Panc1 (cell line): ENCODE data around the gene CRADD. TPM values are rescaled to one million over a fixed set of nuclear protein-coding genes. Genes with fewer than 3 reads are reported as not detected.

ENCODE experiments used
- ATAC-seq: fragments of 200-7000 bp; cut with Tn5 transposase; 2 replicates; pipeline ENCODE4 v1.9.1; 2020; ENCODE audit warnings: mild to moderate bottlenecking, moderate library complexity
- BruUV-seq: library from RNA; stranded (reverse); fragments of 400-500 nt; replicated peaks from 2 replicates; lab custom pipeline; 2021; lab: Mats Ljungman, UMichigan
- CTCF ChIA-PET: fragments of 300-600 bp; sonication (Branson Sonifier 250); formaldehyde crosslinking; loops from one replicate; lab custom pipeline; 2022; ENCODE audit warnings: antibody characterized with exemption; lab: Charles Lee
- POLR2A ChIA-PET: fragments of 300-600 bp; sonication (Branson Sonifier 250); formaldehyde crosslinking; loops from one replicate; lab custom pipeline; 2022; ENCODE audit warnings: antibody characterized with exemption; lab: Charles Lee
- DNase-seq: peaks from one replicate; pipeline ENCODE4 v3.0.0-alpha.2; 2010; ENCODE audit warnings: low read depth, low spot score
- H3K27ac ChIP-seq: 2 replicates; pipeline ENCODE4 v1.5.1; 2011; ENCODE audit warnings: mild to moderate bottlenecking, low read length, inconsistent platforms
- H3K27me3 ChIP-seq: fragments of 200-500 bp; sonication (Bioruptor generic); 2 replicates; pipeline ENCODE4 v1.6.0; 2014; ENCODE audit warnings: low read length, inconsistent platforms; ENCODE audit not compliant: control insufficient read depth, insufficient read depth
- H3K36me3 ChIP-seq: fragments of 200-500 bp; sonication (Bioruptor generic); 2 replicates; pipeline ENCODE4 v1.5.1; 2014; ENCODE audit warnings: inconsistent platforms, mild to moderate bottlenecking, low read length, moderate library complexity; ENCODE audit not compliant: control insufficient read depth, insufficient read depth
- H3K4me1 ChIP-seq: 2 replicates; pipeline ENCODE4 v1.5.1; 2011; ENCODE audit warnings: inconsistent platforms, mild to moderate bottlenecking, low read length, moderate library complexity; ENCODE audit not compliant: control insufficient read depth, insufficient read depth
- H3K4me3 ChIP-seq, 2 experiments: 2 replicates each; pipeline ENCODE4 v1.5.1; 2011 to 2012; ENCODE audit warnings: low read depth in 2 of 2, low read length in 2 of 2, mild to moderate bottlenecking in 2 of 2, inconsistent platforms in 1 of 2, moderate library complexity in 1 of 2
- H3K9me3 ChIP-seq: fragments of 200-500 bp; sonication (Bioruptor generic); 2 replicates; pipeline ENCODE4 v1.5.1; 2014; ENCODE audit warnings: low read depth, mild to moderate bottlenecking, inconsistent platforms, low read length, moderate library complexity; ENCODE audit not compliant: control insufficient read depth, insufficient read depth
- CTCF ChIP-seq: fragments of 450-650 bp; IDR thresholded peaks from 2 replicates; pipeline ENCODE4 v1.5.1; 2017; ENCODE audit warnings: mild to moderate bottlenecking
- POLR2AphosphoS5 ChIP-seq: IDR thresholded peaks from 2 replicates; pipeline ENCODE4 v1.6.1; 2012; ENCODE audit warnings: mild to moderate bottlenecking, low read depth, low read length, moderate library complexity
- SIN3A ChIP-seq: IDR thresholded peaks from 2 replicates; pipeline ENCODE4 v1.6.1; 2012; ENCODE audit warnings: low read depth, mild to moderate bottlenecking, low read length, moderate library complexity, borderline replicate concordance; ENCODE audit not compliant: insufficient read depth
- TCF7L2 ChIP-seq: IDR thresholded peaks from 2 replicates; pipeline ENCODE4 v1.6.1; 2011; ENCODE audit warnings: mild to moderate bottlenecking, low read depth, low read length, inconsistent platforms
- in situ Hi-C: cut with HindIII; loops from 2 replicates; pipeline ENCODE4 v1.10.0; 2016; ENCODE audit warnings: low sequenced_read_pairs, low pct_unique_long_range_greater_than_20kb
- intact Hi-C: fragments of 100-400 bp; cut with micrococcal nuclease; formaldehyde crosslinking; loops from one replicate; pipeline ENCODE4 v1.10.0; 2022; ENCODE audit not compliant: unreplicated experiment
- total RNA-seq: library from RNA; stranded (reverse); gene quantifications from one replicate; pipeline ENCODE4 v1.2.1, GENCODE V29; 2021; ENCODE audit not compliant: unreplicated experiment
- TF ChIP-seq, protein P1 (sequence below), 2 experiments: IDR thresholded peaks; 2 replicates each; pipeline ENCODE4 v1.6.1; 2011 to 2012; ENCODE audit warnings: low read depth in 2 of 2, control low read depth in 1 of 2, low read length in 1 of 2, mild to moderate bottlenecking in 1 of 2, moderate library complexity in 1 of 2; ENCODE audit not compliant: insufficient read depth in 1 of 2

Gene CRADD
- total RNA-seq, 1 experiment from 2014 or later = 7.0 TPM

- intact Hi-C loops = no loop called here
- TF ChIP-seq TCF7L2 = no peak
- no peak for TF ChIP-seq CTCF
- TF ChIP-seq, protein P1, sequence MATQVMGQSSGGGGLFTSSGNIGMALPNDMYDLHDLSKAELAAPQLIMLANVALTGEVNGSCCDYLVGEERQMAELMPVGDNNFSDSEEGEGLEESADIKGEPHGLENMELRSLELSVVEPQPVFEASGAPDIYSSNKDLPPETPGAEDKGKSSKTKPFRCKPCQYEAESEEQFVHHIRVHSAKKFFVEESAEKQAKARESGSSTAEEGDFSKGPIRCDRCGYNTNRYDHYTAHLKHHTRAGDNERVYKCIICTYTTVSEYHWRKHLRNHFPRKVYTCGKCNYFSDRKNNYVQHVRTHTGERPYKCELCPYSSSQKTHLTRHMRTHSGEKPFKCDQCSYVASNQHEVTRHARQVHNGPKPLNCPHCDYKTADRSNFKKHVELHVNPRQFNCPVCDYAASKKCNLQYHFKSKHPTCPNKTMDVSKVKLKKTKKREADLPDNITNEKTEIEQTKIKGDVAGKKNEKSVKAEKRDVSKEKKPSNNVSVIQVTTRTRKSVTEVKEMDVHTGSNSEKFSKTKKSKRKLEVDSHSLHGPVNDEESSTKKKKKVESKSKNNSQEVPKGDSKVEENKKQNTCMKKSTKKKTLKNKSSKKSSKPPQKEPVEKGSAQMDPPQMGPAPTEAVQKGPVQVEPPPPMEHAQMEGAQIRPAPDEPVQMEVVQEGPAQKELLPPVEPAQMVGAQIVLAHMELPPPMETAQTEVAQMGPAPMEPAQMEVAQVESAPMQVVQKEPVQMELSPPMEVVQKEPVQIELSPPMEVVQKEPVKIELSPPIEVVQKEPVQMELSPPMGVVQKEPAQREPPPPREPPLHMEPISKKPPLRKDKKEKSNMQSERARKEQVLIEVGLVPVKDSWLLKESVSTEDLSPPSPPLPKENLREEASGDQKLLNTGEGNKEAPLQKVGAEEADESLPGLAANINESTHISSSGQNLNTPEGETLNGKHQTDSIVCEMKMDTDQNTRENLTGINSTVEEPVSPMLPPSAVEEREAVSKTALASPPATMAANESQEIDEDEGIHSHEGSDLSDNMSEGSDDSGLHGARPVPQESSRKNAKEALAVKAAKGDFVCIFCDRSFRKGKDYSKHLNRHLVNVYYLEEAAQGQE (IDR thresholded peaks at IDR 0.05; ENCODE audit: insufficient read depth in 1 of 2, low read depth in 2 of 2, low read length in 1 of 2) = no peak
- TF ChIP-seq SIN3A = no peak
- TF ChIP-seq POLR2AphosphoS5 = no peak
- in situ Hi-C loops = no loop called here
- Histone ChIP-seq H3K9me3 (no peaks in the 10 kb centered on the region), H3K27me3 (no peaks in the 10 kb centered on the region), H3K4me1 (no peaks in the 10 kb centered on the region), H3K36me3 (no peaks in the 10 kb centered on the region), H3K4me3 (no peak overlapping the region), H3K27ac (no peak overlapping the region)
- CTCF ChIA-PET = no interaction called here
- no TSS peak for BruUV-seq
- DNase-seq = no peak
- POLR2A ChIA-PET = no interaction called here
- ATAC-seq = no peak
Measured at GRCh38 chr12:93833946-93834345, 156.8 kb downstream of the CRADD start.

DNA sequence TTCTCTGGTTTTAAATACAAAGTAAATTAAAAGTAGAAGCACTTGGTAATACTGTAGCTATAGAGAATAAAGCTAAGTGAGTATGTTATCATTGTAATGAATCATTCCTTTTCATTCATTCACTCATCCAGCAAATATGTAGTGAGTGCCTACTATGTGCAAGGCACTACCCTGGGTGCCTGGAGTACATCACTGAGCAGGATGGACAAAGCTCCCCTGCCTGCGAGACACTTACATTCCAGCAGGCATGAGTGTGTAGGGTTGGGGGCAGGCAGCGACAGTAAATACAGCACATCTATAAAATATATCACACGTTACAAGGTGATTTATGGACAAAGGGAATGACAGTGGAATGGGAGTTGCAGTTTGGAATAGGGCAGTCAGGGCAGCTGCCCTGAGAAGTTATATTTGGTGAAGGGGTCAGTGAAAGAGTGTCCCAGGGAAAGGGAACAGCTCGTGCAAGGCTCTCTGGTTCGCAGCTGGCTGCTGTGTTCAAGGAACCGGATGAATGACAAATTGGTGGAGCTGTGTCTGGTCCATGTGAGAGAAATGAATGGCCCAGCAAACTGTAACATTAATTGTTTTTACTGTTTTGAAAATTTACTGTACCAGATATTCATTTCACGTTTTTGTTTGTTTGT, 159.6 kb downstream of the CRADD start:
- no TSS peak for BruUV-seq
- H3K9me3 ChIP-seq = no peaks in the 10 kb centered on the region
- TF ChIP-seq TCF7L2 (no peak), CTCF (no peak), POLR2AphosphoS5 (no peak), SIN3A (no peak)
- TF ChIP-seq, protein P1 (IDR thresholded peaks at IDR 0.05; ENCODE audit: insufficient read depth in 1 of 2, low read depth in 2 of 2, low read length in 1 of 2) = no peak
- no peaks in the 10 kb centered on the region for H3K27me3 ChIP-seq
- DNase-seq (no peak), ATAC-seq (no peak)
- H3K27ac ChIP-seq = no peak overlapping the region
- no peaks in the 10 kb centered on the region for H3K36me3 ChIP-seq
- no peak overlapping the region for H3K4me3 ChIP-seq
- intact Hi-C loops (no loop called here), in situ Hi-C loops (no loop called here)
- ChIA-PET CTCF (no interaction called here), POLR2A (no interaction called here)
- no peaks in the 10 kb centered on the region for H3K4me1 ChIP-seq
